Right hindlimb (tissue), 1 donor: ENCODE measurements around the gene NEU4.

Source experiments
- DNase-seq: peaks from one replicate; pipeline ENCODE4 v3.0.0-alpha.2; 2018

The NEU4 gene

GRCh38 chr2:241836292-241836691, 27.3 kb downstream of the NEU4 start:
- peak; percentile 2 for DNase-seq

DNA sequence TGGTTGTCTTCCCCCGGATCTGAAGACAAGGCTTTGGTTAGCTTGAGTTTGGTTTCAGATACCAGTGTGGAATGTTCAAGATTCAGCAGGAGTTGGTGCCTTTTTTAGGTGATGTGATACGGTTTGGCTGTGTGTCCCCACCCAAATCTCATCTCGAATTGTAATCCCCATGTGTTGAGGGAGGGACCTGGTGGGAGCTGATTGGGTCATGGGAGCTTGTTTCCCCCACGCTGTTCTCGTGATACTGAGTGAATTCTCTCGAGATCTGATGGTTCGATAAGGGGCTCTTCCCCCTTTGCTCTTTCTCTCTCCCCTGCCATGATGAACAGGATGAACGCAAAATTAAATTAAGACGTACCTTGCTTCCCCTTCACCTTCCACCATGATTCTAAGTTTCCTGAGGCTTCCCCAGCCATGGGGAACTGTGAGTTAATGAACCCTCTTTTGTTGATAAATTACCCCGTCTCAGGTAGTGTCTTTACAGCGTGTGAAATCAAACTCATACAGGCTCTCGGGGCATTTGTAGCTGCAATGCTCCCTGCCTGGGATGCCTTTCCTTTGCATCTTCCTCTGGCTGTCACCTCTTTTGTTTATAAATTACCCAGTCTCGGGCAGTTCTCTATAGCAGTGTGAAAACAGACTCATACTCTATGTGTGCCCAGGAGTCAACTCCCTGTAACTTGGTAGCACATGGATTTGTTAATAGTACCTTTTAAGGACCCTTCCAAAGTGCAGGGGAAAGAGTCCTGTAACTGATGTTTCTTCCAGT, 28.4 kb downstream of the NEU4 start:
- DNase-seq: peak; percentile 1

DNA sequence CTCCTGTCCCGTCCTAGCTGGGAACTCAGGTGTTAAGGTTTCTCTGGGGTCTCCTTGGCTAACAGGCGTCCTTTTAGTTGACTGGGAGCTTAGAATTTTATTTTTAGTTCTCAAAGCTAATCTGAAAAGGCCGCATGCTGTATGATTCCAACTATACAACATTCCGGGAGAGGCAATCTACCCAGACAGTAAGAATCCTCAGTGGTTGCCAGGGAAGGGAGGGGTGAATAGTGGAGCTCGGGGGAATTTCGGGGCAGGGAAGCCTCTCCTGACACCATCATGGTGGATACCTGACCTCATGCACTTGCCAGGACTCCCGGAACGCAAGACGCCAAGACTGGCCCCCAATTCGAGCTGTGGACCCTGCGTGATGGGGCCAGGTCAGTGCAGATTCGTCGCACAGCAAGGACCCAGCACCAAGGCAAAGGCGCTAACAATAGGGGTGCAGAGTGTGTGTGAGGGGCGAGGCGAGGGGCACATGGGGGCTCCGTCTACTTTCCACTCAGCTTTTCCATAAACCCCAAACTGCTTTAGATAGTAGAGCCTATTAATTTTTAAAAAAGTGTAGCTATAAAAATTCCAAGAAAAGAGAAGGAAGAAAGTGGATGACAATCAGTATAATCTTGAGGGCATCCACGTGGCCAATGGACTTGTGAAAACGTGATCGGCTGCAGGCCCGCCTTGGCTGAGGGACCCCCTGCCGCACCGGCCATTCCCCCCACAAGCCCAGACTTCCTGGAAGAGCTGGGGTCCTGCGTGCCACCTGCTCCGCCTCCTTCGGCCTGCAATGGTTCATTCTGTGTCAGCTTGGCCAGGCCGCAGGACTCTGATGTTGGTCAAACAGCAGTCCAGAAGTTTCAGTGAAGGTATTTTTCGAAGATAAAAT, 32.4 kb downstream of the NEU4 start:
- peak; percentile 12 for DNase-seq

DNA sequence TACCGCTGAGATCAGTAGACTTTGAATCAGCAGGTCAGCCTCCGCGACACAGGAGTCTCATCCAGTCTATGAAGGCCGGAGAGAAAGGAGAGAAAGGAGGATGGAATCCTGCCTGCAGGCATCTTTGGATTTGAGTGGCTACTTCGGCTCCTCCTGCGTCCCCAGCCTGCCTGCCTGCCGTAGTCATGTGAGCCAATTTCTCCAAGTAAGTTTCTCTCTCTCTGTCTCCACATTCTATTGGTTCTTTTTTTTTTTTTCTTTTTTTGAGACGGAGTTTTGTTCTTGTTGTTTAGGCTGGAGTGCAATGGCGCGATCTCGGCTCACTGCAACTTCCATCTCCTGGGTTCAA, 33.0 kb downstream of the NEU4 start:
- DNase-seq: peak; percentile 17

DNA sequence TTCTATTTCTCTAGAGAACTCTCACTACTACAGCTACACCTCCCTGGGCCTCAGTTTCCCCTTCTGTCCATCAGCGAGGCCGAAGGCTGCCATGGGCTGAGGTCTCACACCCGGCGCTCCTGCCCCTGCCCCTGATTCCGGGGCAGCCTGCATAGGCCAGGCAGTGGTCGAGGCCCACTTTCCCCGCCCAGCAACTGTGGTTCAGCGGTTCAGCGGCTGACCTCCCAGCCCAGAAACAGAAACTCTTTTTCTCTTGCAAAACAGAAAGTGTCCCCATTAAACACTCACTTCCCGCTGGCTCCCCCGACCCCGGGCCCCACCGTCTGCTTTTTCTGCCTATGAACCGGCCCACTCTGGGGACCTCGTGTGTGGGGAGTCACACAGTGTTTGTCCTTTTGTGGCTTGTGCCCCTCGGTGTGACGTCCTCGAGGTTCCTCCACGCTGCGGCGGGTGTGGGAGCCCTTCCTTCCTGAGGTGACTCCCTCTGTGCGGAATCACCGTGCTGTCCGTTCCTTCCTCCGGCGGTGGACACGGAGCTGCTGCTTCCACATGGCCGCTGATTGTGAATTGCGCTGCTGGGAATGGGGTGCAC, 33.7 kb downstream of the NEU4 start:
- peak; percentile 42 for DNase-seq

DNA sequence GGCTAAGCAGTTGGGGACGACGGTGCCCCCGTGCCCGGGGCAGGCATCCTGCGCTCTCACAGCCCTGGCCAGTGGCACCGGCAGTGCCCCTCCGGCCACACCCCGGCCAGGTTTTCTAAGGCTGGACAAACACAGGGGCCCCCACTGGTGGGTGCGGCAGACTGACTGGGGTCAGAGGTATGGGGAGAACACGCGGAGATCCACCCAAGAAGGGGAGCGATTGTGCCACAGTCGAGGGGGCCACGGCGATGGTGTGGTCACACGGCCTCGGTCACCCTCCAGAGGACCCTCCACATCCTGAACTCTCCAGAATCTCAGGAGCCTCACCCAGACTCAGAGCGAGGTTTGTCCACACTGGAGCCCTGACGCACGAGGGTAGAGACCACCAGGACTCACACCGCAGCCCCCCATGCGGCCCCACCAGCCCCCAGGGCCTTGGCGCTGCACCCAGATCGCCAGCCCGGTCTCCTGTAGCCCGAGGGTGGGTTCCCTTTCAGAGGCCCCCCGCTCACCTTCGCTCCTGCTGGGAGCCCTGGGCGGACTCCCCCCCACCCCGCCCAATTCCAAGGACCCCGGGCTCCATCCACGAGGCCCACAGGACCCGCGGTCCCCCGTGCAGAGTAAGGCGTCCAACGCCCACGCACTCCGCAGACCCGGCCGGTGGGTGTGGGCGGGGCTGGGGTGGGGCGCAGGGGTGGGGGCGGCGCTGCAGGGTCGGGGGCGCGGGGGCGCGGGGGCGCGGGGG, 34.5 kb downstream of the NEU4 start:
- peak; percentile 27 for DNase-seq

GRCh38 chr2:241844066-241844728, 35.2 kb downstream of the NEU4 start:
- peak; percentile 88 for DNase-seq

GRCh38 chr2:241844831-241845578, 36.0 kb downstream of the NEU4 start:
- peak; percentile 26 for DNase-seq

DNA sequence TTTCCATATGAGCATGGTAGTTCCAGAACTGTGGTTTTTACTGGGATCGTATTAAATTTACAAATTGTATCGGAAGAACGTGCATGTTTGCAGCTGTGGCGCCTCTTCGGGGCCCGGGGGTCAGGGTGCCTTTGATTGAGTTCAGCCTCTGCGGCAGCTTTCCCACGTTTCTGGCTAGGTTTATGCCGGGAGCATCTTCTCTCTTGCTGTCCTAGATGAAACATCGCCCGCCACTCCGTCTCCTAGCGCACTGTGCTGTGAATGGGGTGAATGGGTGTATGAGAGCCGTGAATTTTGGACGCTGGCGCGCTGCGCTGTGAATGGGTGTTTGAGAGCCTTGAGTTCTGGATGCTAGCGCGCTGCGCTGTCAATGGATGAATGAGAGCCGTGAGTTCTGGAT, 37.4 kb downstream of the NEU4 start:
- DNase-seq: peak; percentile 21

- DNase-seq: peak; percentile 20
Measured at GRCh38 chr2:241848761-241849615, 40.0 kb downstream of the NEU4 start.

DNA sequence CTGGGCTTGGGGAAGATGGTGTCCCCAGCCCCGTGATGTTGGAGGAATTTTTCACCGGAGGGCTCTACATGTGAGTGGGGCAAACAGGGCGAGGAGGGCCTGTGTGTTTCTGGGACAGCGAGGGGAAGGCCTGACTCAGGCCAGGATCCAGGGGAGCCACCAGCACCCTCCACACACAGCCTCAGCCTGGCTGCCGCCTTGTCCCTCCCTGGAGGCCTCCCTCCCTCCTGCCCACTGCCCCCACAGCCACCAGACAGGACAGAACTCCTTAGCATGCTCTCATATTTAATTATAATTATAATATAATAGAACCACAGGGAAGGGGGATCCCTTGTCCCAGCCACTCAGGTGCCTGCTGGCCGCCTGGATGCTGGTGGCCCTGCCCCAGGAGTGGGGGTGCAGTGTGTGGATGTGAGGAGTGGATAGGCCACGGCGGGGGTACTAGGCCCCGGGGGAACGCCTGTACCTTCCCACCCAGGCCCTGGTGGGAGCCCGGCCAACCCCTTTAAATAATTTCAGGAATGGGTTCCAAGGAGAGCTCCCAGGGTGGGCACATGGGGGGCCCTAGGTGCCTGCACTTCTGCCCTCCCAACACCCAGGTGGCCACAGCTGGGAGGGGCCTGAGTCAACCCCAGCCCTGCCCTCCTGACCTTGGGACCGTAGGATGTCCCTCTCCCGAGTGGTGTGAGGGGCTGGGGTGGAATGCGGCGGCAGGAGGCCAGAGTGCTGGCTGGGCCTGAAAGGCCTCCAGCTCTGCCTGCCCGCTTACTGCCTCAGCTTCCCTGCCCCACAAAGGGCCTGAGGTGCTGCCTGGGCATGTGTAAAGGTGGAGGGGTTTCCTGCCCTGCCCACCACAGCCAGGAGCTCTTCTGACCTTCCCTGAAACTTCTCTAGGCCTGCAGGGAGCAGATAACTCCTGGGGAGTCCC, 40.9 kb downstream of the NEU4 start:
- DNase-seq: peak; percentile 12

GRCh38 chr2:241850544-241851324, 41.7 kb downstream of the NEU4 start:
- DNase-seq: peak; percentile 10

DNA sequence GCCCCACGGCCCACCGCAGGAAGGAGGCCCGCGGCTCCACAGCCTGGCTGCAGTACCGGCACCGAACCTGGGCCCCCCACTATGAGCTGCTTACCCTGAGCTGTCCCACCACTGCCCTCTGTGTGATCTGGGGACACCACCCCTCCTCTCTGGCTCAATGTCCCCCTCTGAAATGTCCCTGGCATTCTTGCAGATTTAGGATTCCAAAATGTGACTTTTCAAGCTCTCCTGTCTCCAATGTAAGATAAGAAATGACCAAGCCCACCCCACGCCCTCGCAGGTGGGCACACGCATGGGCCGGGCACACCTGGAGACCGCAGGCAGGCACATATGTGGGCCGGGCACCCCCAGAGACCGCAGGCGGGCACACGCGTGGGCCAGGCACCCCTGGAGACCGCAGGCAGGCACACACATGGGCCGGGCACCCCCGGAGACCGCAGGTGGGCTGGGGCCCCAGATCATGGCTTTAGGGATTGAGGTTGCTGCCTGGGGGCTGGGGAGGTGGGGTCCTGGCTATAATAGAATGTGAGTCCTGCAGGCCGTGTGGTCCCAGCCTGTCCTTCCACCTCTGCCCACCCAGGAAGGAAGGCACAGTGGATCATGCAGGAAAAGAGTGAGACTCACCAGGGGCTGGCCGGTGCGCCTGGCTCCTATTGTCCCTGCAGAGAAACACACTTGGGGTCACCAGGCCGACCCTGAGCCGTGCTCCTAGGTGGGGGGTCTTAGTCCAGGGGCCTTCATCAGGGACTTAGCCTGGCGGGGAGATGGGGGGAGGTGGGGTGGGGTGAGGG, 42.5 kb downstream of the NEU4 start:
- DNase-seq: peak; percentile 10

GRCh38 chr2:241852116-241852980, 43.4 kb downstream of the NEU4 start:
- DNase-seq: peak; percentile 21

GRCh38 chr2:241852981-241853631, 44.1 kb downstream of the NEU4 start:
- DNase-seq: peak; percentile 20
